Neuron (in vitro differentiated cells): ENCODE measurements around the gene CHCT1.

ENCODE experiments used
- H2AFZ ChIP-seq: one replicate; pipeline ENCODE4 v1.6.1; 2013; ENCODE audit warnings: low read depth, mild to moderate bottlenecking, inconsistent platforms, low read length, moderate library complexity
- H3K27me3 ChIP-seq: one replicate; pipeline ENCODE4 v1.6.1; 2013; ENCODE audit warnings: low read length; ENCODE audit not compliant: insufficient read depth
- H3K36me3 ChIP-seq: one replicate; pipeline ENCODE4 v1.6.1; 2013; ENCODE audit warnings: low read length; ENCODE audit not compliant: insufficient read depth
- H3K4me1 ChIP-seq: one replicate; pipeline ENCODE4 v1.6.1; 2013; ENCODE audit warnings: low read length; ENCODE audit not compliant: insufficient read depth
- H3K4me3 ChIP-seq: 2 replicates; pipeline ENCODE4 v1.5.1; 2013; ENCODE audit warnings: mild to moderate bottlenecking, low read length, moderate library complexity
- H3K9me3 ChIP-seq: one replicate; pipeline ENCODE4 v1.6.1; 2013; ENCODE audit warnings: low read length

The CHCT1 gene

GRCh38 chr17:60436676-60437075, 14.4 kb downstream of the CHCT1 start:
- H3K36me3 ChIP-seq = no peaks in the 10 kb centered on the region

GRCh38 chr17:60439501-60439900, 17.2 kb downstream of the CHCT1 start:
- no peaks in the 10 kb centered on the region for H3K9me3 ChIP-seq
- no peaks in the 10 kb centered on the region for H3K36me3 ChIP-seq
- no peak overlapping the region for H2AFZ ChIP-seq
- no peak overlapping the region for H3K4me3 ChIP-seq
- peaks cover 3% of the 10 kb centered on the region for H3K4me1 ChIP-seq
- H3K27me3 ChIP-seq = no peaks in the 10 kb centered on the region

More at GRCh38 chr17:60436676-60437075, 14.4 kb downstream of the CHCT1 start:
- Histone ChIP-seq H2AFZ (no peak overlapping the region), H3K4me1 (no peaks in the 10 kb centered on the region), H3K27me3 (no peaks in the 10 kb centered on the region), H3K9me3 (peaks cover 8% of the 10 kb centered on the region), H3K4me3 (no peak overlapping the region)

- H3K4me3 ChIP-seq = no peak overlapping the region
- peaks cover 3% of the 10 kb centered on the region for H3K4me1 ChIP-seq
- peaks cover 23% of the 10 kb centered on the region for H3K36me3 ChIP-seq
- no peaks in the 10 kb centered on the region for H3K9me3 ChIP-seq
- H2AFZ ChIP-seq = no peak overlapping the region
- H3K27me3 ChIP-seq = no peaks in the 10 kb centered on the region
These were observed 20.2 kb downstream of the CHCT1 start for GRCh38 chr17:60442271-60443173.

GRCh38 chr17:60443713-60444112, 21.4 kb downstream of the CHCT1 start:
- Histone ChIP-seq H3K4me3 (no peak overlapping the region), H3K27me3 (no peaks in the 10 kb centered on the region)

GRCh38 chr17:60445144-60445543, 22.9 kb downstream of the CHCT1 start:
- H3K27me3 ChIP-seq = no peaks in the 10 kb centered on the region
- H3K9me3 ChIP-seq = no peaks in the 10 kb centered on the region
- peaks cover 46% of the 10 kb centered on the region for H3K36me3 ChIP-seq
- no peak overlapping the region for H3K4me3 ChIP-seq
- H2AFZ ChIP-seq = no peak overlapping the region
- H3K4me1 ChIP-seq = peaks cover 3% of the 10 kb centered on the region

More at GRCh38 chr17:60443713-60444112, 21.4 kb downstream of the CHCT1 start:
- H3K9me3 ChIP-seq = no peaks in the 10 kb centered on the region
- peaks cover 35% of the 10 kb centered on the region for H3K36me3 ChIP-seq
- H2AFZ ChIP-seq = no peak overlapping the region
- peaks cover 3% of the 10 kb centered on the region for H3K4me1 ChIP-seq

- H3K4me3 ChIP-seq = no peak overlapping the region
- H3K27me3 ChIP-seq = no peaks in the 10 kb centered on the region
- no peaks in the 10 kb centered on the region for H3K9me3 ChIP-seq
- peaks cover 3% of the 10 kb centered on the region for H3K4me1 ChIP-seq
- peaks cover 65% of the 10 kb centered on the region for H3K36me3 ChIP-seq
- H2AFZ ChIP-seq = no peak overlapping the region
These were observed 25.1 kb downstream of the CHCT1 start for GRCh38 chr17:60447375-60447774.

GRCh38 chr17:60451071-60451470, 28.8 kb downstream of the CHCT1 start:
- H2AFZ ChIP-seq = no peak overlapping the region
- no peaks in the 10 kb centered on the region for H3K27me3 ChIP-seq
- H3K9me3 ChIP-seq = no peaks in the 10 kb centered on the region
- no peaks in the 10 kb centered on the region for H3K4me1 ChIP-seq
- H3K36me3 ChIP-seq = peaks cover 89% of the 10 kb centered on the region
- H3K4me3 ChIP-seq = no peak overlapping the region

- Histone ChIP-seq H2AFZ (no peak overlapping the region), H3K27me3 (no peaks in the 10 kb centered on the region), H3K36me3 (peaks cover 87% of the 10 kb centered on the region), H3K9me3 (peaks cover 5% of the 10 kb centered on the region), H3K4me3 (no peak overlapping the region), H3K4me1 (no peaks in the 10 kb centered on the region)
These were observed 29.7 kb downstream of the CHCT1 start for GRCh38 chr17:60451965-60452364.

GRCh38 chr17:60455378-60455777, 33.1 kb downstream of the CHCT1 start:
- Histone ChIP-seq H3K36me3 (peaks cover 85% of the 10 kb centered on the region), H3K4me3 (no peak overlapping the region), H2AFZ (no peak overlapping the region), H3K9me3 (peaks cover 16% of the 10 kb centered on the region), H3K27me3 (no peaks in the 10 kb centered on the region), H3K4me1 (no peaks in the 10 kb centered on the region)

- H3K27me3 ChIP-seq = no peaks in the 10 kb centered on the region
- H3K4me1 ChIP-seq = no peaks in the 10 kb centered on the region
- H2AFZ ChIP-seq = no peak overlapping the region
- peaks cover 16% of the 10 kb centered on the region for H3K9me3 ChIP-seq
- peaks cover 86% of the 10 kb centered on the region for H3K36me3 ChIP-seq
- H3K4me3 ChIP-seq = no peak overlapping the region
These were observed 34.9 kb downstream of the CHCT1 start for GRCh38 chr17:60457148-60457547.

GRCh38 chr17:60461584-60461983, 39.3 kb downstream of the CHCT1 start:
- Histone ChIP-seq H3K9me3 (peaks cover 14% of the 10 kb centered on the region), H3K4me1 (no peaks in the 10 kb centered on the region), H2AFZ (no peak overlapping the region), H3K4me3 (no peak overlapping the region), H3K27me3 (no peaks in the 10 kb centered on the region), H3K36me3 (peaks cover 85% of the 10 kb centered on the region)

- Histone ChIP-seq H3K9me3 (peaks cover 2% of the 10 kb centered on the region), H3K4me3 (no peak overlapping the region), H2AFZ (no peak overlapping the region), H3K4me1 (no peaks in the 10 kb centered on the region), H3K27me3 (no peaks in the 10 kb centered on the region), H3K36me3 (peaks cover 83% of the 10 kb centered on the region)
These were observed 41.0 kb downstream of the CHCT1 start for GRCh38 chr17:60463157-60463835.

GRCh38 chr17:60464343-60464742, 42.1 kb downstream of the CHCT1 start:
- no peak overlapping the region for H3K4me3 ChIP-seq
- H3K4me1 ChIP-seq = no peaks in the 10 kb centered on the region
- H3K27me3 ChIP-seq = no peaks in the 10 kb centered on the region
- no peak overlapping the region for H2AFZ ChIP-seq
- H3K9me3 ChIP-seq = no peaks in the 10 kb centered on the region
- H3K36me3 ChIP-seq = peaks cover 83% of the 10 kb centered on the region
